ENCODE measurements around the gene ZDHHC12.

Gene ZDHHC12

GRCh38 chr9:128729766-128730517 is 6.0 kb upstream of the ZDHHC12 start:
- DNase-seq (ENCODE audit: low spot score) (no peak), FAIRE-seq (no peak)

GRCh38 chr9:128729302-128729701 is 5.4 kb upstream of the ZDHHC12 start:
- DNase-seq (ENCODE audit: low spot score) (no peak), FAIRE-seq (no peak)

- no peak for FAIRE-seq
- DNase-seq (ENCODE audit: low spot score) = no peak
Measured at GRCh38 chr9:128728298-128728697, 4.4 kb upstream of the ZDHHC12 start.

- DNase-seq (ENCODE audit: low spot score) = no peak
Measured at GRCh38 chr9:128727640-128728248, 3.8 kb upstream of the ZDHHC12 start.

GRCh38 chr9:128724744-128725211 is 851 bp upstream of the ZDHHC12 start:
- DNase-seq (ENCODE audit: low spot score) (peak; percentile 69), FAIRE-seq (peak; percentile 78)

More at GRCh38 chr9:128727640-128728248, 3.8 kb upstream of the ZDHHC12 start:
- no peak for FAIRE-seq

GRCh38 chr9:128723352-128723865 is 518 bp downstream of the ZDHHC12 start:
- FAIRE-seq = no peak
- no peak for DNase-seq (ENCODE audit: low spot score)

GRCh38 chr9:128722380-128723351 is 1.3 kb downstream of the ZDHHC12 start:
- no peak for FAIRE-seq
- DNase-seq (ENCODE audit: low spot score) = no peak

GRCh38 chr9:128721487-128722010 is 2.4 kb downstream of the ZDHHC12 start:
- FAIRE-seq (no peak), DNase-seq (ENCODE audit: low spot score) (no peak)

- no peak for FAIRE-seq
Measured at GRCh38 chr9:128720841-128721486, 3.0 kb downstream of the ZDHHC12 start.

GRCh38 chr9:128719919-128720605 is 3.9 kb downstream of the ZDHHC12 start:
- FAIRE-seq (no peak), DNase-seq (ENCODE audit: low spot score) (no peak)

More at GRCh38 chr9:128720841-128721486, 3.0 kb downstream of the ZDHHC12 start:
- DNase-seq (ENCODE audit: low spot score) = no peak

GRCh38 chr9:128718475-128718874 is 5.5 kb downstream of the ZDHHC12 start:
- DNase-seq (ENCODE audit: low spot score) (no peak), FAIRE-seq (no peak)

- FAIRE-seq (no peak), DNase-seq (ENCODE audit: low spot score) (no peak)
Measured at GRCh38 chr9:128718047-128718446, 5.9 kb downstream of the ZDHHC12 start.

- FAIRE-seq (no peak), DNase-seq (ENCODE audit: low spot score) (no peak)
Measured at GRCh38 chr9:128716581-128717254, 7.2 kb downstream of the ZDHHC12 start.

GRCh38 chr9:128715436-128715750 is 8.5 kb downstream of the ZDHHC12 start:
- no peak for DNase-seq (ENCODE audit: low spot score)
- no peak for FAIRE-seq

GRCh38 chr9:128714586-128715435 is 9.1 kb downstream of the ZDHHC12 start:
- no peak for DNase-seq (ENCODE audit: low spot score)

GRCh38 chr9:128713941-128714573 is 9.9 kb downstream of the ZDHHC12 start:
- DNase-seq (ENCODE audit: low spot score) = no peak
- FAIRE-seq = no peak

More at GRCh38 chr9:128714586-128715435, 9.1 kb downstream of the ZDHHC12 start:
- no peak for FAIRE-seq

GRCh38 chr9:128713411-128713780 is 10.5 kb downstream of the ZDHHC12 start:
- FAIRE-seq (no peak), DNase-seq (ENCODE audit: low spot score) (no peak)
